NCI-H1436 (cell line): Measurements from ENCODE around the gene PTPRJ.

Experiments
- DNase-seq: peaks from one replicate; lab custom pipeline; 2025; lab: John Stamatoyannopoulos, UW

The PTPRJ gene

GRCh38 chr11:47997063-47998053 lies 17.0 kb downstream of the PTPRJ start:
- DNase-seq: no peak

- DNase-seq: no peak
Measured at GRCh38 chr11:47998345-47998732, 18.0 kb downstream of the PTPRJ start.

- no peak for DNase-seq
Measured at GRCh38 chr11:47998733-47999359, 18.5 kb downstream of the PTPRJ start.

- no peak for DNase-seq
Measured at GRCh38 chr11:48000432-48000831, 20.1 kb downstream of the PTPRJ start.

- DNase-seq: no peak
Measured at GRCh38 chr11:48001438-48002021, 21.2 kb downstream of the PTPRJ start.

- DNase-seq: no peak
Measured at GRCh38 chr11:48002561-48002960, 22.2 kb downstream of the PTPRJ start.

GRCh38 chr11:48003926-48004325 lies 23.6 kb downstream of the PTPRJ start:
- no peak for DNase-seq

- DNase-seq: no peak
Measured at GRCh38 chr11:48004456-48004855, 24.1 kb downstream of the PTPRJ start.

GRCh38 chr11:48005136-48005535 lies 24.8 kb downstream of the PTPRJ start:
- no peak for DNase-seq

GRCh38 chr11:48005831-48006270 lies 25.5 kb downstream of the PTPRJ start:
- DNase-seq: no peak

GRCh38 chr11:48006301-48006992 lies 26.1 kb downstream of the PTPRJ start:
- no peak for DNase-seq

GRCh38 chr11:48007677-48008076 lies 27.3 kb downstream of the PTPRJ start:
- no peak for DNase-seq

- DNase-seq: no peak
Measured at GRCh38 chr11:48008951-48009270, 28.6 kb downstream of the PTPRJ start.

- no peak for DNase-seq
Measured at GRCh38 chr11:48011102-48011797, 30.9 kb downstream of the PTPRJ start.

- DNase-seq: no peak
Measured at GRCh38 chr11:48011798-48012391, 31.5 kb downstream of the PTPRJ start.

GRCh38 chr11:48013269-48013901 lies 33.0 kb downstream of the PTPRJ start:
- DNase-seq: no peak

GRCh38 chr11:48014917-48015316 lies 34.6 kb downstream of the PTPRJ start:
- no peak for DNase-seq

- DNase-seq: no peak
Measured at GRCh38 chr11:48017105-48017830, 36.9 kb downstream of the PTPRJ start.

GRCh38 chr11:48017831-48018527 lies 37.6 kb downstream of the PTPRJ start:
- no peak for DNase-seq
